Mononuclear cell (primary cell): ENCODE measurements around the gene TRPV5. TPM values are rescaled to one million over a fixed set of nuclear protein-coding genes. Genes with fewer than 3 reads are reported as not detected.

ENCODE experiments used
- H3K27me3 ChIP-seq: 2 replicates; pipeline ENCODE4 v1.6.0; 2011; ENCODE audit warnings: low read length, control low read depth; ENCODE audit not compliant: insufficient read depth
- H3K4me1 ChIP-seq: 2 replicates; pipeline ENCODE4 v1.5.1; 2011; ENCODE audit warnings: mild to moderate bottlenecking, low read length, control low read depth; ENCODE audit not compliant: insufficient read depth
- H3K4me3 ChIP-seq: 2 replicates; pipeline ENCODE4 v1.5.1; 2011; ENCODE audit warnings: mild to moderate bottlenecking, low read length, moderate library complexity
- H3K9me3 ChIP-seq: 2 replicates; pipeline ENCODE4 v1.5.1; 2011; ENCODE audit warnings: low read depth, mild to moderate bottlenecking, control low read depth, low read length
- total RNA-seq: library from RNA; depleted of rRNA; stranded (reverse); fragments of >200 nt; gene quantifications from one replicate; pipeline ENCODE4 v1.2.3, GENCODE V29; 2012

TRPV5 gene
- total RNA-seq, 1 donor = not detected

GRCh38 chr7:142954680-142955268 is 21.2 kb upstream of the TRPV5 start:
- Histone ChIP-seq H3K4me1 (no peaks in the 10 kb centered on the region), H3K27me3 (no peaks in the 10 kb centered on the region), H3K9me3 (peaks cover 12% of the 10 kb centered on the region), H3K4me3 (no peak overlapping the region)

- Histone ChIP-seq H3K27me3 (no peaks in the 10 kb centered on the region), H3K4me1 (no peaks in the 10 kb centered on the region), H3K9me3 (peaks cover 6% of the 10 kb centered on the region), H3K4me3 (no peak overlapping the region)
Measured at GRCh38 chr7:142950235-142950634, 16.7 kb upstream of the TRPV5 start.

- no peaks in the 10 kb centered on the region for H3K4me1 ChIP-seq
- no peak overlapping the region for H3K4me3 ChIP-seq
- no peaks in the 10 kb centered on the region for H3K9me3 ChIP-seq
- no peaks in the 10 kb centered on the region for H3K27me3 ChIP-seq
Measured at GRCh38 chr7:142948603-142949002, 15.1 kb upstream of the TRPV5 start.

- H3K4me1 ChIP-seq = no peaks in the 10 kb centered on the region
- H3K4me3 ChIP-seq = no peak overlapping the region
- H3K9me3 ChIP-seq = no peaks in the 10 kb centered on the region
- H3K27me3 ChIP-seq = no peaks in the 10 kb centered on the region
Measured at GRCh38 chr7:142945001-142945400, 11.5 kb upstream of the TRPV5 start.

GRCh38 chr7:142943706-142944268 is 10.2 kb upstream of the TRPV5 start:
- no peak overlapping the region for H3K4me3 ChIP-seq
- H3K27me3 ChIP-seq = no peaks in the 10 kb centered on the region
- H3K4me1 ChIP-seq = no peaks in the 10 kb centered on the region
- no peaks in the 10 kb centered on the region for H3K9me3 ChIP-seq

- H3K4me3 ChIP-seq = no peak overlapping the region
- no peaks in the 10 kb centered on the region for H3K27me3 ChIP-seq
- no peaks in the 10 kb centered on the region for H3K9me3 ChIP-seq
- H3K4me1 ChIP-seq = no peaks in the 10 kb centered on the region
Measured at GRCh38 chr7:142942746-142943145, 9.2 kb upstream of the TRPV5 start.

- Histone ChIP-seq H3K4me3 (no peak overlapping the region), H3K4me1 (no peaks in the 10 kb centered on the region), H3K9me3 (no peaks in the 10 kb centered on the region), H3K27me3 (no peaks in the 10 kb centered on the region)
Measured at GRCh38 chr7:142941541-142941940, 8.0 kb upstream of the TRPV5 start.

GRCh38 chr7:142940966-142941535 is 7.5 kb upstream of the TRPV5 start:
- no peak overlapping the region for H3K4me3 ChIP-seq
- H3K27me3 ChIP-seq = no peaks in the 10 kb centered on the region
- no peaks in the 10 kb centered on the region for H3K9me3 ChIP-seq
- H3K4me1 ChIP-seq = no peaks in the 10 kb centered on the region

- no peak within 1 kb of the TSS for H3K4me3 ChIP-seq
- no peaks in the 10 kb centered on the region for H3K27me3 ChIP-seq
- H3K4me1 ChIP-seq = no peaks in the 10 kb centered on the region
- H3K9me3 ChIP-seq = no peaks in the 10 kb centered on the region
Measured at GRCh38 chr7:142939226-142939910, 5.8 kb upstream of the TRPV5 start, which contains the start of gene LLCFC1. Gene LLCFC1, plus strand, starts transcription at chr7:142939484. Its CDS starts 138 bp downstream, at chr7:142939622.

- no peaks in the 10 kb centered on the region for H3K4me1 ChIP-seq
- no peaks in the 10 kb centered on the region for H3K9me3 ChIP-seq
- H3K27me3 ChIP-seq = no peaks in the 10 kb centered on the region
- no peak overlapping the region for H3K4me3 ChIP-seq
Measured at GRCh38 chr7:142938611-142939010, 5.1 kb upstream of the TRPV5 start.

GRCh38 chr7:142935941-142936565 is 2.5 kb upstream of the TRPV5 start:
- Histone ChIP-seq H3K4me3 (no peak overlapping the region), H3K4me1 (no peaks in the 10 kb centered on the region), H3K9me3 (no peaks in the 10 kb centered on the region), H3K27me3 (no peaks in the 10 kb centered on the region)

- no peaks in the 10 kb centered on the region for H3K27me3 ChIP-seq
- no peak overlapping the region for H3K4me3 ChIP-seq
- no peaks in the 10 kb centered on the region for H3K9me3 ChIP-seq
- H3K4me1 ChIP-seq = no peaks in the 10 kb centered on the region
Measured at GRCh38 chr7:142934056-142934455, 510 bp upstream of the TRPV5 start.

- no peak overlapping the region for H3K4me3 ChIP-seq
- peaks cover 6% of the 10 kb centered on the region for H3K4me1 ChIP-seq
- H3K9me3 ChIP-seq = no peaks in the 10 kb centered on the region
- no peaks in the 10 kb centered on the region for H3K27me3 ChIP-seq
Measured at GRCh38 chr7:142933092-142933475, 462 bp downstream of the TRPV5 start.

GRCh38 chr7:142932386-142933091 is 1.0 kb downstream of the TRPV5 start:
- Histone ChIP-seq H3K27me3 (no peaks in the 10 kb centered on the region), H3K4me1 (peaks cover 11% of the 10 kb centered on the region), H3K4me3 (no peak overlapping the region), H3K9me3 (no peaks in the 10 kb centered on the region)
